ENCODE results near the gene GFER.

DNA sequence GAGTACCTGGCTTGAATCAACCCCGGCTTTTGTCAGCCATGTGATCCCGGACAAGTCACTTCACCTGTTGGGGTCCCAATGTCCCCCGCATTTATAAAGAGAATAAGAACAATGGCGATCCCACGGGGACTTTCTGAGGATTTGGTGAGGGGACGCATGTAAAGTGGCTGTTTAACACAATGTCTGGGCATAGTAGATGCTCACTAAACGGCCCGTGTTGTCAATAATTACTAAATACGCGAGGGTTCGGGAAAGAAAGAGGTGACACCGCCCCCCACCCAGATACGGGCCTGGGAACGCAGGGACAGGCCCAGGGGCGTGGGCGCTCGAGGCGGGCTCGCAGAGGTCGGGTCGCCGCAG lies 7.6 kb downstream of the GFER start:
- TF ChIP-seq POLR2A (IDR thresholded peaks at IDR 0.05) = no peak
- TF ChIP-seq, protein P1, sequence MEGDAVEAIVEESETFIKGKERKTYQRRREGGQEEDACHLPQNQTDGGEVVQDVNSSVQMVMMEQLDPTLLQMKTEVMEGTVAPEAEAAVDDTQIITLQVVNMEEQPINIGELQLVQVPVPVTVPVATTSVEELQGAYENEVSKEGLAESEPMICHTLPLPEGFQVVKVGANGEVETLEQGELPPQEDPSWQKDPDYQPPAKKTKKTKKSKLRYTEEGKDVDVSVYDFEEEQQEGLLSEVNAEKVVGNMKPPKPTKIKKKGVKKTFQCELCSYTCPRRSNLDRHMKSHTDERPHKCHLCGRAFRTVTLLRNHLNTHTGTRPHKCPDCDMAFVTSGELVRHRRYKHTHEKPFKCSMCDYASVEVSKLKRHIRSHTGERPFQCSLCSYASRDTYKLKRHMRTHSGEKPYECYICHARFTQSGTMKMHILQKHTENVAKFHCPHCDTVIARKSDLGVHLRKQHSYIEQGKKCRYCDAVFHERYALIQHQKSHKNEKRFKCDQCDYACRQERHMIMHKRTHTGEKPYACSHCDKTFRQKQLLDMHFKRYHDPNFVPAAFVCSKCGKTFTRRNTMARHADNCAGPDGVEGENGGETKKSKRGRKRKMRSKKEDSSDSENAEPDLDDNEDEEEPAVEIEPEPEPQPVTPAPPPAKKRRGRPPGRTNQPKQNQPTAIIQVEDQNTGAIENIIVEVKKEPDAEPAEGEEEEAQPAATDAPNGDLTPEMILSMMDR (IDR thresholded peaks at IDR 0.05) = no peak

All from body of pancreas (tissue), 4 donors.